HepG2 (cell line): ENCODE results near the gene APEX1. TPM values are rescaled to one million over a fixed set of nuclear protein-coding genes. Genes with fewer than 3 reads are reported as not detected.

Source experiments
- BCL3 ChIP-seq: sonication (generic); formaldehyde crosslinking; IDR thresholded peaks from 2 replicates; pipeline ENCODE4 v1.5.1; 2020; ENCODE audit warnings: mild to moderate bottlenecking, missing genetic modification reagents, moderate library complexity
- KAT8 ChIP-seq: IDR thresholded peaks from 2 replicates; pipeline ENCODE4 v1.6.1; 2016; ENCODE audit warnings: missing genetic modification reagents, missing compliant biosample characterization
- RAD21 ChIP-seq: fragments of 450-650 bp; formaldehyde crosslinking; IDR thresholded peaks from 2 replicates; pipeline ENCODE4 v1.5.0; 2020; ENCODE audit warnings: mild to moderate bottlenecking
- ZBED4 ChIP-seq: sonication (generic); formaldehyde crosslinking; IDR thresholded peaks from 2 replicates; pipeline ENCODE4 v1.4.0; 2020; ENCODE audit warnings: missing genetic modification reagents, borderline replicate concordance
- ZFP82 ChIP-seq: sonication (generic); formaldehyde crosslinking; IDR thresholded peaks from 2 replicates; pipeline ENCODE4 v1.5.1; 2020; ENCODE audit warnings: mild to moderate bottlenecking, missing genetic modification reagents, borderline replicate concordance
- ZNF263 ChIP-seq: sonication (generic); formaldehyde crosslinking; IDR thresholded peaks from 2 replicates; pipeline ENCODE4 v1.4.0; 2020; ENCODE audit warnings: missing genetic modification reagents
- ZNF567 ChIP-seq: sonication (generic); formaldehyde crosslinking; IDR thresholded peaks from 2 replicates; pipeline ENCODE4 v1.8.1; 2023; ENCODE audit warnings: mild to moderate bottlenecking, missing genetic modification reagents, borderline replicate concordance
- ZNF646 ChIP-seq: sonication (generic); formaldehyde crosslinking; IDR thresholded peaks from 2 replicates; pipeline ENCODE4 v1.9.0; 2021; ENCODE audit warnings: mild to moderate bottlenecking, missing genetic modification reagents
- ZNF878 ChIP-seq: sonication (generic); formaldehyde crosslinking; IDR thresholded peaks from 2 replicates; pipeline ENCODE4 v1.8.1; 2023; ENCODE audit warnings: mild to moderate bottlenecking, missing genetic modification reagents, moderate library complexity
- ZXDC ChIP-seq: sonication (generic); formaldehyde crosslinking; IDR thresholded peaks from 2 replicates; pipeline ENCODE4 v1.5.0; 2020; ENCODE audit warnings: mild to moderate bottlenecking, missing genetic modification reagents
- ZZZ3 ChIP-seq: sonication (generic); formaldehyde crosslinking; IDR thresholded peaks from 2 replicates; pipeline ENCODE4 v1.4.0; 2020; ENCODE audit warnings: missing genetic modification reagents, mild to moderate bottlenecking, borderline replicate concordance
- polyA plus RNA-seq, 8 experiments: library from polyadenylated mRNA; depleted of rRNA in 3 of 8; stranded (reverse) in 7 of 8; unstranded in 1 of 8; fragments of >200 nt; fragmentation: Illumina TruSeq in 4 of 8; extraction: Trizol in 4 of 8; gene quantifications; 2 replicates each; pipeline versions ENCODE4 v1.2.1 to v1.2.3, GENCODE V29; 2011 to 2016; ENCODE audit warnings: low read depth in 4 of 8, missing spikeins in 1 of 8, mixed read lengths in 1 of 8; ENCODE audit not compliant: insufficient read depth in 1 of 8
- total RNA-seq, 5 experiments: library from RNA; depleted of rRNA; stranded (reverse); fragments of >200 nt; fragmentation: Illumina TruSeq; extraction: Trizol; gene quantifications; 2 replicates each; pipeline ENCODE4 v1.2.3, GENCODE V29; 2016; ENCODE audit warnings: low read depth in 1 of 5

Gene APEX1
- total and polyA plus RNA-seq, 2 of the 13 experiments (the other 11 are each of a cell fraction or from before 2014, with no cell fraction given), result 171 to 405 TPM

GRCh38 chr14:20461225-20462141 is 6.5 kb downstream of the APEX1 start, which contains the start of gene PIP4P1 (continued):
- TF ChIP-seq ZNF646 (CRISPR knock-in tag) (no peak), ZFP82 (CRISPR knock-in tag) (peak; percentile 92; the same call in 1 of the 2 replicates), ZNF567 (CRISPR knock-in tag) (0 out of 2 replicates have a peak, but pooled peaks have one; percentile 72), RAD21 (CRISPR knock-in tag) (peak; percentile 51), BCL3 (CRISPR knock-in tag) (peak; percentile 97; the same call in 1 of the 2 replicates), ZZZ3 (peak; percentile 71; the same call in 1 of the 2 replicates), ZNF263 (CRISPR knock-in tag) (peak; percentile 9; the same call in 1 of the 2 replicates), ZBED4 (CRISPR knock-in tag) (peak; percentile 78), KAT8 (CRISPR knock-in tag) (peak; percentile 97), ZNF878 (CRISPR knock-in tag) (peak; percentile 92), ZXDC (peak; percentile 89)
